Body of pancreas (tissue), 4 donors: ENCODE data around the gene MUC5B. TPM values are rescaled to one million over a fixed set of nuclear protein-coding genes. Genes with fewer than 3 reads are reported as not detected.

Experiments
- ATAC-seq: fragments of 150-250 bp; one replicate; pipeline ENCODE4 v1.9.1; 2016
- DNase-seq, 4 donors: peaks; one replicate each; pipeline ENCODE4 v3.0.0-alpha.2; 2019
- H3K27ac ChIP-seq, 4 donors: fragments of 200-600 bp; sonication (generic); 1 replicate in 3 of 4; 2 replicates in 1 of 4; pipeline versions ENCODE4 v1.5.1 to v1.6.1; 2016 to 2019; ENCODE audit warnings: mild to moderate bottlenecking in 1 of 4, mixed read lengths in 1 of 4, moderate library complexity in 1 of 4
- H3K27me3 ChIP-seq, 2 donors: fragments of 200-600 bp; sonication (generic); one replicate each; pipeline ENCODE4 v1.6.0; 2016; ENCODE audit warnings: mild to moderate bottlenecking in 1 of 2
- H3K36me3 ChIP-seq, 2 donors: fragments of 200-600 bp; sonication (generic); replicated peaks in 1 of 2; 2 replicates each; pipeline ENCODE4 v1.5.1; 2016; ENCODE audit warnings: low read depth in 2 of 2; ENCODE audit not compliant: insufficient read depth in 1 of 2
- H3K4me1 ChIP-seq: fragments of 200-600 bp; sonication (generic); one replicate; pipeline ENCODE4 v1.6.0; 2016
- H3K4me3 ChIP-seq, 2 donors: fragments of 200-600 bp; sonication (generic); 1 replicate in 1 of 2; 2 replicates in 1 of 2; pipeline ENCODE4 v1.5.1; 2016 to 2019
- H3K9me3 ChIP-seq, 3 donors: fragments of 200-600 bp; sonication (generic); 1 replicate in 2 of 3; 2 replicates in 1 of 3; pipeline ENCODE4 v1.5.1; 2016
- POLR2A ChIP-seq, 3 donors: fragments of 450-650 bp; IDR thresholded peaks; one replicate each; pipeline ENCODE4 v1.6.1; 2016; ENCODE audit warnings: antibody characterized with exemption in 3 of 3, mild to moderate bottlenecking in 2 of 3
- WGBS, 2 donors: methylation state at CpG; one replicate each; pipeline ENCODE4 v1.1.5; 2017; 5-methylcytosine and 5-hydroxymethylcytosine counted together
- intact Hi-C: fragments of 100-400 bp; cut with DNase I; formaldehyde crosslinking; loops from one replicate; pipeline ENCODE4 v1.15.1; 2023
- total RNA-seq, 2 donors: library from RNA; depleted of rRNA; stranded (reverse); fragments of >200 nt; gene quantifications; one replicate each; pipeline ENCODE4 v1.1.0, GENCODE V29; 2016
- TF ChIP-seq, protein P1 (sequence below), 7 experiments: fragments of 450-650 bp in 4 of 7; fragments of 200-600 bp in 3 of 7; sonication (generic) in 3 of 7; IDR thresholded peaks; one replicate each; pipeline ENCODE4 v1.5.1; 2016 to 2019; ENCODE audit warnings: antibody characterized with exemption in 7 of 7

Gene MUC5B
- total RNA-seq, 2 donors from 2014 or later = 4.6 to 11.4 TPM

- ATAC-seq (no peak), DNase-seq (no peak)
- Histone ChIP-seq H3K4me3 (no peak overlapping the region), H3K27ac (no peak overlapping the region), H3K27me3 (no peaks in the 10 kb centered on the region), H3K4me1 (no peaks in the 10 kb centered on the region), H3K9me3 (no peaks in the 10 kb centered on the region), H3K36me3 (peaks cover 3 to 41% of the 10 kb centered on the region in 2 donors)
- 91 to 97% methylated on average over 7 to 18 of the region's 18 CpGs for WGBS, 2 donors
- intact Hi-C loops = no loop called here
- TF ChIP-seq, protein P1, sequence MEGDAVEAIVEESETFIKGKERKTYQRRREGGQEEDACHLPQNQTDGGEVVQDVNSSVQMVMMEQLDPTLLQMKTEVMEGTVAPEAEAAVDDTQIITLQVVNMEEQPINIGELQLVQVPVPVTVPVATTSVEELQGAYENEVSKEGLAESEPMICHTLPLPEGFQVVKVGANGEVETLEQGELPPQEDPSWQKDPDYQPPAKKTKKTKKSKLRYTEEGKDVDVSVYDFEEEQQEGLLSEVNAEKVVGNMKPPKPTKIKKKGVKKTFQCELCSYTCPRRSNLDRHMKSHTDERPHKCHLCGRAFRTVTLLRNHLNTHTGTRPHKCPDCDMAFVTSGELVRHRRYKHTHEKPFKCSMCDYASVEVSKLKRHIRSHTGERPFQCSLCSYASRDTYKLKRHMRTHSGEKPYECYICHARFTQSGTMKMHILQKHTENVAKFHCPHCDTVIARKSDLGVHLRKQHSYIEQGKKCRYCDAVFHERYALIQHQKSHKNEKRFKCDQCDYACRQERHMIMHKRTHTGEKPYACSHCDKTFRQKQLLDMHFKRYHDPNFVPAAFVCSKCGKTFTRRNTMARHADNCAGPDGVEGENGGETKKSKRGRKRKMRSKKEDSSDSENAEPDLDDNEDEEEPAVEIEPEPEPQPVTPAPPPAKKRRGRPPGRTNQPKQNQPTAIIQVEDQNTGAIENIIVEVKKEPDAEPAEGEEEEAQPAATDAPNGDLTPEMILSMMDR (IDR thresholded peaks at IDR 0.05) = no peak
- TF ChIP-seq POLR2A (IDR thresholded peaks at IDR 0.05) = no peak
Measured at GRCh38 chr11:1283091-1283511, 60.2 kb downstream of the MUC5B start.

- no peak overlapping the region for H3K27ac ChIP-seq
- H3K9me3 ChIP-seq = no peaks in the 10 kb centered on the region
- no peak overlapping the region for H3K4me3 ChIP-seq
- H3K4me1 ChIP-seq = no peaks in the 10 kb centered on the region
- intact Hi-C loops = no loop called here
- ATAC-seq (no peak), DNase-seq (no peak)
- H3K27me3 ChIP-seq = no peaks in the 10 kb centered on the region
- H3K36me3 ChIP-seq = peaks cover 3 to 47% of the 10 kb centered on the region in 2 donors
- 70 to 84% methylated on average over 8 of the region's 8 CpGs for WGBS, 2 donors
- TF ChIP-seq, protein P1 (IDR thresholded peaks at IDR 0.05) = no peak
- TF ChIP-seq POLR2A (IDR thresholded peaks at IDR 0.05) = no peak
Measured at GRCh38 chr11:1283906-1284305, 61.0 kb downstream of the MUC5B start.

- H3K36me3 ChIP-seq = peaks cover 3 to 53% of the 10 kb centered on the region in 2 donors
- DNase-seq (no peak), ATAC-seq (no peak)
- WGBS, 2 donors = 96 to 97% methylated on average over 20 to 23 of the region's 23 CpGs
- TF ChIP-seq POLR2A (IDR thresholded peaks at IDR 0.05) = no peak
- TF ChIP-seq, protein P1 (IDR thresholded peaks at IDR 0.05) = no peak
- H3K4me1 ChIP-seq = no peaks in the 10 kb centered on the region
- H3K27ac ChIP-seq = no peak overlapping the region
- no peaks in the 10 kb centered on the region for H3K9me3 ChIP-seq
- H3K4me3 ChIP-seq = no peak overlapping the region
- no peaks in the 10 kb centered on the region for H3K27me3 ChIP-seq
- intact Hi-C loops = no loop called here
Measured at GRCh38 chr11:1285316-1285744, 62.5 kb downstream of the MUC5B start.

DNA sequence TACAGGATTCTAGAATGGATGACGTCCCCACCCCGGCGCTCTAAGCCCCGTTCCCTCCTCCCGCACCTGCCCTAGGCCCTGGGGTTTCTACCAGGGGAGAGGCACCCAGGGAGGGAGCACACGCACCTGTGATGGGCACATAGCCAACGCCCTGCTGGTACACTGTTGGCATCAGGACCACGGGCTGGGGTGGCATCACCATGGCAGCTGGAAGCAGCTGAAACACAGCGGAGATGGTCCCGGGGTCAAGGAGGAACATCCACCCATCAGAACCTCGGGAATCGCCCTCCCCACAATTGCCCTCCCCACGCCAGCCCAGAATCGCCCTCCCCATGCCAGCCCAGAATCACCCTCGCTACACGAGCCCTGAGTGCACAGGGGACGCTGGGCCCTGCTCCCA lies 63.0 kb downstream of the MUC5B start:
- intact Hi-C loops = no loop called here
- 88 to 96% methylated on average over 12 to 17 of the region's 17 CpGs for WGBS, 2 donors
- Histone ChIP-seq H3K27ac (no peak overlapping the region), H3K9me3 (no peaks in the 10 kb centered on the region), H3K36me3 (peaks cover 3 to 51% of the 10 kb centered on the region in 2 donors), H3K4me1 (no peaks in the 10 kb centered on the region), H3K27me3 (no peaks in the 10 kb centered on the region), H3K4me3 (no peak overlapping the region)
- TF ChIP-seq, protein P1 (IDR thresholded peaks at IDR 0.05) = no peak
- TF ChIP-seq POLR2A (IDR thresholded peaks at IDR 0.05) = no peak
- no peak for ATAC-seq
- DNase-seq = no peak

DNA sequence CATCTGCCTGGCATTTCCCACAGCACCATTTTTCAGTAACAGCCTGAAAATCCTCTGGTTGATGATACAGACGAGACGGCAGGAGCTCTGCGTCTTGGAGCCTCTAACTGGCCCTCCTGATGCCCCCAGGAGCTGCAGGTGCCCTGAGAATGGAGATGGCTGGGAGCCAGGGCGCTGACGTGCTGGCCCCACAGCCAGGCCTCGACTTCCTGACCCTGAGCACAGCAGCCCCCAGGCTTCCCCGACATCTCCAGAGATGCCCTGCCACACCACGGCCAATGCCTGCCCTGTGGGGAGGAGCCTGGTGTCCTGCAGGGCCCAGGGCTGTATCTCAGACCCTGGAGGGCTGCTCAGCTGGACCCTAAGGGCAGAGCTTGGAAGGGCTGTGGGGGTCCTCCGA lies 65.1 kb downstream of the MUC5B start:
- no peaks in the 10 kb centered on the region for H3K4me1 ChIP-seq
- no peak overlapping the region for H3K27ac ChIP-seq
- ATAC-seq (no peak), DNase-seq (no peak)
- no peaks in the 10 kb centered on the region for H3K27me3 ChIP-seq
- no peak for TF ChIP-seq POLR2A (IDR thresholded peaks at IDR 0.05)
- TF ChIP-seq, protein P1 (IDR thresholded peaks at IDR 0.05) = no peak
- no peaks in the 10 kb centered on the region for H3K9me3 ChIP-seq
- intact Hi-C loops = no loop called here
- H3K36me3 ChIP-seq = peaks cover 3 to 47% of the 10 kb centered on the region in 2 donors
- no peak overlapping the region for H3K4me3 ChIP-seq
- WGBS, 2 donors = 93 to 100% methylated on average over 3 to 8 of the region's 9 CpGs
